ACHN (cell line): ENCODE data around the gene NOTUM.

ENCODE experiments used
- DNase-seq: peaks from one replicate; pipeline ENCODE4 v3.0.0-alpha.2; 2015
- in situ Hi-C: cut with HindIII; loops from 2 replicates; pipeline ENCODE4 v1.10.0; 2017; ENCODE audit warnings: low sequenced_read_pairs, low pct_ligation_motif_present, low pct_unique_long_range_greater_than_20kb

Gene NOTUM

DNA sequence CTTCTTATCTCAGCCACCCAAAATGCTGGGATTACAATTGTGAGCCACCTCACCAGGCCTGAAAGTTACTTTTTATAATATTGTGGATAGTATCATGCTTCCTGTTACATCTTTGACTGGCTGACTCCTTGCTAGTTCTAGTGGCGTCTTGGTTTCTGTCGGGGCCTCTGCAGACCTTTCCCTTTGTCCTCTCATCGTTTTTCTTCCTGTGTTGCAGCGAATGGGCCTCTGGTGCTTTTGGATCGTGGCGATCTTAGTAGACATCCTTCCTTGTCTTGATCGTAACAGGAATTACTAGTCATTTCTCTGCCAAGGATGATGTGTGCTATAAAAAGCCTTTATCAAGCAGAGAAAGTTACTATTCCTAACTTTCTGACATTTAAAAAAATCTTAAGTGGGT lies 37.2 kb upstream of the NOTUM start:
- DNase-seq, result no peak
- in situ Hi-C loops, result no loop called here

GRCh38 chr17:81996757-81997441 lies 35.9 kb upstream of the NOTUM start:
- in situ Hi-C loops, result no loop called here
- no peak for DNase-seq

GRCh38 chr17:81996232-81996756 lies 35.3 kb upstream of the NOTUM start:
- in situ Hi-C loops, result no loop called here
- no peak for DNase-seq

- in situ Hi-C loops, result no loop called here
- no peak for DNase-seq
These were observed 34.7 kb upstream of the NOTUM start for GRCh38 chr17:81995463-81996231.

DNA sequence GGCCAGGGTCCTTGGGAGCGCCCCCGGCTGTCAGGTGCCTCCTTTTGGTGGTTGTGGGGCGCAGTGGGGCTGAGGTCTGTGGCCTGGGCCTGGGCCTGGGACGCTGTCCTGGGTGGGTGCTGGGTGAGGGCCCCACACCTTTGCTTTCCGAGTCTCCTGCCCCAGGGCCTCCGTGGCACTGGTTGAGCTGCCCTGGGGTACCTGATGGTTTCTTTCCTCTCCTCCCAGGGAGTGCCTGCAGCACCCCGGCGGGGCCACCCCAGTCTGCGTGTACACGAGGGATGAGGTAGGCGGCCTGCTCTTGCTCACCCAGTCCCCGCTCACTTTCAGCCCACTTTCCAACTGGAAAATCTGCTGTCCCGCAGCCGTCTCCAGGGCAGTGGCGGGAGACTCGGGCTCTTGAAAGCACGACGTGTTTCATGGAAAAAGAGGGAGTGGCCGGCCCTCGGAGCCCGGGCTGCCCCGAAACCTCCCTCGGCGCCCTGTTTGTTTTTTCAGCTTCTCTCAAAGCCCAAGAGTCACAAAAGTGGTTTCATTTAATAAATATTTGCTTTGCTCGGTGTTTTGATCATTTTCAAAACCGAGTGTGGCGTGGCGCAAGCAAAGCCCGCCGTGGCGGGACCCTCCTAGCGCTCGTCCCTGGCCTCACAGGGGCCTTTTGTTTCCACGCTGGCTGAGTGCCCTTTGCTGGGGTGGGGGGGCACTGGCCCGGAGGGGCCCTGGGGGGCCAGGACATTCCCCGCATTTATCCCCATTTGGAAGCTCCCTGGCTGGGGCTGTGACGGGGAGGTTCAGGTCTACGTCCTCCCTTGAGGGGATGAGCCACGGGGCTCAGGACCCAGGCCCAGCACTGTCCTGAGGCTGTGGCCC lies 33.8 kb upstream of the NOTUM start:
- in situ Hi-C loops, result no loop called here
- DNase-seq, result no peak

DNA sequence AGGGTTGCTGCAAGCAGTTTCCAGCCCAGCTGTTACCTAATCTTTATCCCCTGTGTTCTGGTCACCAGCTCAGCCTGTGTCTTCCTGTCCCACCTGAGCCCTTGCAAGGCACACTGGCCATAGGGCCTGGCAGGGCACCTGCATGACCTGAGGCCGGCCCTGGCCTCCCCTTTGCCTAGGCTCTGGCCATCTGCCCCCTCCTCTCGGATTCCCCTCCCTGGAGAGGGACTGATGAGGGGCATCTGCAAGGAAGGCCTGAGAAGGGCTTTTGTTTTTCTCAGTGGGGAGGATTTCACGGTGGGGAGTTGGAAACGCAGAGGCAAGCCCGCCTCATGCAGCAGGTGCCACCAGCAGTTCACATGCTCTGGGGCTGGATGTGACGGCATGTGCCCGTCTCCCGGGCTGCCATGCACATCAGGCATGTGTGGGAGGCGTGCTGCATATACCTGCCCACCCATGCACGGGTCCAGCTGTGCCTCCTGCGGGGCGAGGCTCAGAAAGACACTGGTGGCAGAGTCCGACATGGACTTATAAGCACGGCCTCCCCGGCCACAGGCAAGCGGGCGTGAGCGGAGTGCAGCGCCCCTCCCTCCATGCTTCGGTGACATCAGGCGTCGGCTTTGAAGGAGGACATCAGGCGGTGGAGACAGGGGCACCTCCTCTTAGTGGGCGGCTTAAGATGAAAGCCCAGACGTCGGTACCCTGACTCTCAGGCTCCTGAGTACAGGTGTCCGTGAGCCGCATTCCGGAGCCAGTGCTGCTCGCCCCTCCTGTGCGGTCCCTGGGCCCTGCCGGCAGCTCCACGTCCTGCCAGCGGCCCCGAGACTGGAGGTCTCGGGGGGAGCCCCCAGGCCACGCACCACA lies 33.0 kb upstream of the NOTUM start:
- in situ Hi-C loops, result no loop called here
- DNase-seq, result no peak

DNA sequence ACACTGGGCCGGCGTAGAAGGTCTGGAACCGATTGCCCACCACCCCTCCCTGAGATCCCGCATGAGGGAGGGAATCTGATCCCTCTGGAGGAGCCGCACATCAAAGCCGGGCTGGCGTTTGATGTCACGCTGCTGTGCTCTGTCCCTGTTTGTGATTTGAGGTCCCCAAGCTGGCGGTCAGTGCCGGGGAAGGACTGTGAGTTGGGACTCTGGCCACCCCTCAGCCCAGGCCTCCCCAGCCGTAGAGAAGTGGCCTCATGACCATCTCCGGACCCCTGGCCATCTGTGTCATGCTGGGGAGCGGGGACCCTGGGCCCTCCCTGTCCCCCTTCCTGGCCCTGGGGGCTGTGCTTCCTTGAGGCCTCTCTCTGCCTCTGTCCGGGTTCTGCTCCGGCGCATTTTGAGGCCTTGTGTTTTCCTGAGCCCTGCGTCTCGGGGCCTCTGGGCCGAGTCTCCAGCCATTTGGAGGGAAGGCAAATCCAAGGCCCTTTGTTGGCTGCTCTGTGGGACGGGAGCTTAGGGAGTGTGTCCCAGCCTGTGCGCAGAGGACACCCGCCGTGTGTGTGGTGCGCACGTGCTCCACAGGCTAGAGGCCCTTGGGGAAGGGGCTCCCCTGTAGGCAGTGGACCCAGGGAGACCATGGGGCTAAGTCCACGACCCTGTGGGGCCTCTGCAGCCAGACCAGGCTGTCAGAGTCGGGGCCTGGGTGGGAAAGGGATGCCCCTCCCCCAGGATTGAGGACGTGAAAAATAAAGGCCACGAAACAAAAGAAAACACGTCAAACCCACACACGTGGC lies 31.5 kb upstream of the NOTUM start:
- DNase-seq, result no peak
- in situ Hi-C loops, result no loop called here

DNA sequence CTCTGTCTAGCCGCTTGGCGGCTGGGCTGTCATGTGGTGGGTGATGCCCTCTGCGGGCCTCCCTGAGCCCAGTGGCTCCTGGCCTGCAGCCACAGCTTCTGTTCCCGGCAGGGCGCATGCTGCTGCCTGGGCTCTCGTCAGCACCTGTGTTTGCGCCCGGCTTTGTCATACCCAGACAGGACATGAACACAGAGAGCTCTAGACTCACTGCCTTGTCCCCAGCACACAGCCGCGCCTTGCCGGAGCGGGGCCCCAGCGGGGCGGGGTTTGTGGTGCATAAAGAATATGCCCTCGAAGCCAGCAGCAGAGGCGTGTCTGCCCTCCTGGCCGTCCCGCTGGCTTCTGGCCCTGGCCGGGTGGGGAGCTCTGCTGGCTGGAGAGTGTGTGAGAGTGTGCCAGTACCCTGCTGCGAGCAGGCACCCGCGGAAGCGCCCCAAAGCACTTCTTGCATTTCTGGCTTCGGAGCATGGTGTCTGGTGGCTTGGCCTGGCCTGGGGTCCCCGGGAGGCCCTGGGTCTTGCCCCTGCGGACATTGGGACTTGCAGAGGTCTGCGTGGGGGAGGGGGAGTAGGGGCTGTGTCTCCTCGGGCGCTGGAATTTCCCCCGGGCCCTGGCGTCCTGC lies 30.8 kb upstream of the NOTUM start:
- in situ Hi-C loops, result no loop called here
- no peak for DNase-seq

DNA sequence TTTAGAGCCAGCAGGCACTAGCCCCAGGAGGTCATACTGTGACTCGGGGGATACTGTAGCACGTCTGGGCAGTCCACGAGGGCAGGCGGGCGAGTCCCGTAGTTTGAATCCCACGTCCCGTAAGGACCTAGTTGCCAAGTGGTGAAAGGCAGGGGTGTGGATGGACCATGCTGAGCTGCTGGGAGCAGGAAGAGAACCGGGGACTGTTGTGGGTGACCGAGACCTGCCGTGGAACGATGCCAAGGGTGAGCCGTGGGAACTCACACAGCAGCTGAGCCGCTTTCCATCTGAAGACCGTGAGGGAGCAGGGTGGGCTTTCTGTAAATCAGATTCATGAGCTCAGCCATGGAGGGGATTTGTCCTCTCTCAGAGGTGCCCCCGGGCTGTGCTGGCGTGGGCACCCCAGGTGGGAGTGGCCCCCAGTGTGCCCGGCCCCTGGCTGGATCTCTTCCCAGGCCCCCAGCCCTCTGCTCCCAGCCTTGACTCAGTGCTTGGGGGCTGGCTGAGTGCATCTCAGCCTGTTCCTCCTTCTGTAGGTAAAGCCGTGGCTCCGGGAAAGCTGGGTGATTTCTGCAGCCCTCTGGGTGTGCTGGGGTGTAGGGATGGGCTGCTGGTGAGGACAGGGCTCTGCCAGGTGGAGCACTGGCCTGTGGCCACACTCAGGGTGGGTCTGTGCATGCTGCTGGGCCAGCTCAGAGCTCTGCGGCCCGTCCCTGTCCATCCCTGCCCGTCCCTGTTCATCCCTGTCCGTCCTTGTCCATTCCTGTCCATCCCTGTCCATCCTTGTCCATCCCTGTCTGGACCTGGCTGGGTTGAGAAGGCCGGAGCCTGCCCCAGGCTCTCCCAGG lies 30.1 kb upstream of the NOTUM start:
- in situ Hi-C loops, result no loop called here
- no peak for DNase-seq

DNA sequence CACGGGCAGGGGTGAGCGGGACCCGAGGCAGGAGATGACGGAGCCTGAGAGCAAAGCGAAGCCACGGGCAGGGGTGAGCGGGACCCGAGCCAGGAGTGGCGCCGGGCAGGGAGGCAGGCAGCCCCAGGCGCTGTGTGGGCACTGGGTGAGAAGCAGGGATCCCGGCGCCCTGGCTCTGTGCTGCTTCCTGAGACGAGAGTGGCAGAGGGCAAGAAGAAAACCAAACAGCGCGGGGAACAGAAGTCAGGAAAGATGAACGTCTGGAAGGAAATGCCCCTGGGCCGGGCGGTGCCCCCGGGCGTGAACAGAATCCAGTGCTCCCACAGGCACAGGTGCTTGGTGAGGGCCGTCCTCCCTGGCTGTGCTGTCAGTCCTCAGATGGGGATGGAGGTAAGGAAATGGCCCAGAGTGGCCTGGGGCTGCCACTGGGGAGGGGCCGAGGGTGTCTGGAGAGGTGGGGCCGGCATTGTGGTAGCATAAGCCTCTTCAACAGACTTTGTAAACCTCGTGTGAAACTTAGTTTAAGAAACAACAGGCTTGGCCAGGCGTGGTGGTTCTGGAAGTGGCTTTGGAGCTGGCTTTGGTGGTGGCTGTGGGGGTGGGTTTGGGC lies 26.3 kb upstream of the NOTUM start:
- in situ Hi-C loops, result no loop called here
- DNase-seq, result no peak

DNA sequence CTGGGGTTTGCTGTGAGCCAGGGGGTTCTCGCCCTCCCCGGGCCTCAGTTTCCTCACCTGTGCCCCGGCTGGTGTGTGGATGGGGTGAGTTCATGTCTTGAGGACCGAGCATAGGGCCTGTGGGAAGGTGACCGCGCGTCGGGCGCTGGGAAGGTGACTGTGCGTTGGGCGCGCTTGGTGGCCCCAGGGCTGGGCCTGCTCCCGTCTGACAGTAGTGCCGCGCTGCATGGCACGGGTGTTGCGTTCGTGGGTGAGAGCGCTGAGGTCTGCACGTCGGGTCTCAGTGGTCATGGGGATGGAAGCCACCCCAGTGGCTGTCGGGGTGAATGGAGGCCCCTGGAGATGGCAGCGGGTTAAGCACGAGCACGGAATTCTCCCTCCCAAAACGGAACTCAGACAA lies 25.6 kb upstream of the NOTUM start:
- no peak for DNase-seq
- in situ Hi-C loops, result no loop called here

GRCh38 chr17:81984773-81985410 lies 23.9 kb upstream of the NOTUM start:
- no peak for DNase-seq
- in situ Hi-C loops, result no loop called here

GRCh38 chr17:81983639-81984373 lies 22.8 kb upstream of the NOTUM start:
- DNase-seq, result no peak
- in situ Hi-C loops, result no loop called here

DNA sequence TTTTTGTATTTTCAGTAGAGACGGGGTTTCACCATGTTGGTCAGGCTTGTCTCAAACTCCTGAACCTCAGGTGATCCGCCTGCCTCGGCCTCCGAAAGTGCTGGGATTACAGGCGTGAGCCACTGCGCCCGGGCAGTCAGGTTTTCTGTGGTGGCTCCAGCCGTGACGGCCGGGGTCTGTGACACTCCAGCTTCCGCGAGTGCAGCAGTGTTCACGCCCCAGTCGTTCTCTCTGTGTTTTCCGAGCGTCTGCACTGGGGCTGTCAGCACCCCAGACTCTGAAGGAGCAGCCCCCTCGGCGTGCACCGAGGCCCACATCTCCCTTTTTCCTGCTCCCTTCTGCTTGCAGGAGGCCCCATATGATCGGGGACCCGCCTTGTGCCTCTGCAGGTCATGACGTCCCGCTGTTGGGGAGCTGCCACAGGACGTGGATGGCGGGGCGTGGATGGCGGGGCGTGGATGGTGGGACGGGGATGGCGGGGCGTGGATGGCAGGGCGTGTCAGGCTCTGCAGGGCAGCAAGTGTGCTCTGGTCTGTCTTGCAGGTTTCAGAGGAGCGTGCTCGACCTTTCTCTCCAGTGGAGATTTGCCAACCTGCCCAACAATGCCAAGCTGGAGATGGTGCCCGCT lies 22.1 kb upstream of the NOTUM start:
- no peak for DNase-seq

More for the DNA sequence above, 22.1 kb upstream of the NOTUM start:
- in situ Hi-C loops, result no loop called here
